ENCODE measurements around the gene MST1.

The MST1 gene

GRCh38 chr3:49636883-49637609 is 52.2 kb downstream of the MST1 start:
- Histone ChIP-seq H3K79me2 (ENCODE audit: low read length) (no peaks in the 10 kb centered on the region), H2AFZ (ENCODE audit: low read depth, low read length) (no peak overlapping the region), H3K36me3 (replicated peaks; ENCODE audit: low read depth, low read length) (no peaks in the 10 kb centered on the region), H3K27ac (ENCODE audit: low read length) (no peak overlapping the region), H3K4me3 (ENCODE audit: low read length) (no peak overlapping the region), H3K9me3 (ENCODE audit: insufficient read depth, low read length) (no peaks in the 10 kb centered on the region), H3K4me1 (ENCODE audit: low read length) (no peaks in the 10 kb centered on the region), H4K20me1 (ENCODE audit: insufficient read depth, low read length) (no peaks in the 10 kb centered on the region), H3K4me2 (ENCODE audit: low read length) (no peak overlapping the region), H3K9ac (ENCODE audit: low read length) (no peak overlapping the region), H3K27me3 (ENCODE audit: low read depth, low read length) (no peaks in the 10 kb centered on the region)
- TF ChIP-seq, protein P1, sequence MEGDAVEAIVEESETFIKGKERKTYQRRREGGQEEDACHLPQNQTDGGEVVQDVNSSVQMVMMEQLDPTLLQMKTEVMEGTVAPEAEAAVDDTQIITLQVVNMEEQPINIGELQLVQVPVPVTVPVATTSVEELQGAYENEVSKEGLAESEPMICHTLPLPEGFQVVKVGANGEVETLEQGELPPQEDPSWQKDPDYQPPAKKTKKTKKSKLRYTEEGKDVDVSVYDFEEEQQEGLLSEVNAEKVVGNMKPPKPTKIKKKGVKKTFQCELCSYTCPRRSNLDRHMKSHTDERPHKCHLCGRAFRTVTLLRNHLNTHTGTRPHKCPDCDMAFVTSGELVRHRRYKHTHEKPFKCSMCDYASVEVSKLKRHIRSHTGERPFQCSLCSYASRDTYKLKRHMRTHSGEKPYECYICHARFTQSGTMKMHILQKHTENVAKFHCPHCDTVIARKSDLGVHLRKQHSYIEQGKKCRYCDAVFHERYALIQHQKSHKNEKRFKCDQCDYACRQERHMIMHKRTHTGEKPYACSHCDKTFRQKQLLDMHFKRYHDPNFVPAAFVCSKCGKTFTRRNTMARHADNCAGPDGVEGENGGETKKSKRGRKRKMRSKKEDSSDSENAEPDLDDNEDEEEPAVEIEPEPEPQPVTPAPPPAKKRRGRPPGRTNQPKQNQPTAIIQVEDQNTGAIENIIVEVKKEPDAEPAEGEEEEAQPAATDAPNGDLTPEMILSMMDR (IDR thresholded peaks at IDR 0.05; ENCODE audit: low read depth, low read length): no peak
- no peak for TF ChIP-seq EZH2phosphoT487 (IDR thresholded peaks at IDR 0.05; ENCODE audit: low read depth)

DNA sequence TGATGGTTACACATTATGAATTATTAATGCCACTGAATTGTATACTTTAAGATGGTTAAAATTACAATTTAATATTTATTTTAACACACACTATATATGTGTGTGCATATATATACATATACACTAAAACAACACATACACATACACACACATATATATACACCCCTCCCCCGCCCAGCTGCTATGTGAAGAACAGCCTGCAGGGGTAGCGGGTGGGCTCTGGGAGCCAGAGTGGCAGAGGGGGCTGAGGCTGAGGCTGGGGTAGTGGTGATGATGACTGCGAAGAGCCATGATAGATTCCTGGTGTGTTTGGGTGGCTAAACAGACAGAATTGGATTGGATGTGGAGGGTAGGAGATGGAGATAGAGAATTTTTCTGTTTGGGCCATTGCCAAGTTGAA is 54.5 kb downstream of the MST1 start:
- Histone ChIP-seq H3K27me3 (ENCODE audit: low read depth, low read length) (no peaks in the 10 kb centered on the region), H4K20me1 (ENCODE audit: insufficient read depth, low read length) (no peaks in the 10 kb centered on the region), H3K9me3 (ENCODE audit: insufficient read depth, low read length) (no peaks in the 10 kb centered on the region), H3K36me3 (replicated peaks; ENCODE audit: low read depth, low read length) (no peaks in the 10 kb centered on the region), H3K4me3 (ENCODE audit: low read length) (no peak overlapping the region), H2AFZ (ENCODE audit: low read depth, low read length) (no peak overlapping the region), H3K4me2 (ENCODE audit: low read length) (no peak overlapping the region), H3K4me1 (ENCODE audit: low read length) (no peaks in the 10 kb centered on the region), H3K27ac (ENCODE audit: low read length) (no peak overlapping the region), H3K9ac (ENCODE audit: low read length) (no peak overlapping the region), H3K79me2 (ENCODE audit: low read length) (no peaks in the 10 kb centered on the region)
- TF ChIP-seq, protein P1 (IDR thresholded peaks at IDR 0.05; ENCODE audit: low read depth, low read length): no peak
- no peak for TF ChIP-seq EZH2phosphoT487 (IDR thresholded peaks at IDR 0.05; ENCODE audit: low read depth)
